GM18520 (cell line): Measurements from ENCODE around the gene ARHGDIG.
"Not testable (repeated sequence)": the region's sequence is repeated elsewhere in the genome, so short reads cannot be mapped to it uniquely, and the experiment has no call there.

ENCODE experiments used
- ATAC-seq: cut with Tn5 transposase; IDR thresholded peaks from one replicate; pipeline ENCODE4 v1.9.1; 2021; ENCODE audit not compliant: unreplicated experiment

The ARHGDIG gene

GRCh38 chr16:324451-325334 is 44.3 kb downstream of the ARHGDIG start:
- no peak for ATAC-seq

GRCh38 chr16:325375-326145 is 45.2 kb downstream of the ARHGDIG start:
- no peak for ATAC-seq

GRCh38 chr16:330741-331140 is 50.4 kb downstream of the ARHGDIG start:
- ATAC-seq = no peak

GRCh38 chr16:331181-331814 is 50.9 kb downstream of the ARHGDIG start:
- not testable (repeated sequence) for ATAC-seq
